Measurements from ENCODE around the gene FBXL17.

GRCh38 chr5:108259306-108259705 is 122.6 kb downstream of the FBXL17 start:
- TF ChIP-seq HMGXB4 (CRISPR knock-in tag; IDR thresholded peaks at IDR 0.05), result no peak
- TF ChIP-seq CTCF (IDR thresholded peaks at IDR 0.05), result no peak
- TF ChIP-seq MYBL2 (CRISPR knock-in tag; IDR thresholded peaks at IDR 0.05), result no peak

Measured in WTC11 (cell line).